Osteocyte (in vitro differentiated cells): ENCODE measurements around the gene SERPINB10. TPM values are rescaled to one million over a fixed set of nuclear protein-coding genes. Genes with fewer than 3 reads are reported as not detected.

Experiments used
- DNase-seq: peaks from one replicate; pipeline ENCODE4 v3.0.0; 2021; ENCODE audit warnings: mixed read lengths; ENCODE audit not compliant: unreplicated experiment; ENCODE audit errors: extremely low spot score
- H3K27ac Mint-ChIP-seq: one replicate; pipeline ENCODE4 v1.8.0; 2021; ENCODE audit warnings: mild to moderate bottlenecking, mixed read lengths; ENCODE audit not compliant: unreplicated experiment
- H3K27me3 Mint-ChIP-seq: one replicate; pipeline ENCODE4 v1.8.0; 2021; ENCODE audit warnings: mixed read lengths; ENCODE audit not compliant: unreplicated experiment
- H3K36me3 Mint-ChIP-seq: one replicate; pipeline ENCODE4 v1.8.0; 2021; ENCODE audit warnings: mixed read lengths; ENCODE audit not compliant: unreplicated experiment
- H3K4me1 Mint-ChIP-seq: one replicate; pipeline ENCODE4 v1.8.0; 2021; ENCODE audit warnings: mixed read lengths; ENCODE audit not compliant: unreplicated experiment
- H3K4me3 Mint-ChIP-seq: one replicate; pipeline ENCODE4 v1.8.0; 2021; ENCODE audit warnings: mild to moderate bottlenecking, moderate library complexity, mixed read lengths; ENCODE audit not compliant: unreplicated experiment
- H3K9me3 Mint-ChIP-seq: one replicate; pipeline ENCODE4 v1.8.0; 2021; ENCODE audit warnings: mixed read lengths; ENCODE audit not compliant: unreplicated experiment
- total RNA-seq: library from RNA; stranded (reverse); gene quantifications from 2 replicates; pipeline ENCODE4 v1.2.1, GENCODE V29; 2021
- TF ChIP-seq, protein P1 (sequence below): fragments of 200-600 bp; sonication (generic); IDR thresholded peaks from 2 replicates; pipeline ENCODE4 v1.5.0; 2021; ENCODE audit warnings: antibody characterized with exemption, mild to moderate bottlenecking, moderate library complexity

The SERPINB10 gene
- total RNA-seq, 1 donor from 2014 or later = not detected

DNA sequence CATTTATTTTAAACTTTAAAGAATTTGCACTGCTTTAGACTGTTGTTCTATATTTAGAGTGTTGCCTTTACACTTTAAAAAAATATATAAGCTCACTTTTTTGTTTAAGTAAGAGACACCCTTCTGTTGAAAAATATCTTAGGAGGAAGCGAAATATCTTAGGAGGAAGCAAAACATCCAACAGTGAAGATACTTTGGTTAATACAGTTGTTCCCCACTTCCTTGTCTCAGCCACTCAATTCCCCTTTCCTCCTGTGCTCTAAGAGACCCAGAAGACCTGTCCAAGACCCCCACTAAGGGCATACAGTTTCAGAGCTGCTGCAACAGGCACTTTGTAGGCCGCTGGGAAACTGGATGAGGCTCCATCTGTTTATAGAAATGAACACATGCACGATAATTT is 67.9 kb downstream of the SERPINB10 start:
- TF ChIP-seq, protein P1, sequence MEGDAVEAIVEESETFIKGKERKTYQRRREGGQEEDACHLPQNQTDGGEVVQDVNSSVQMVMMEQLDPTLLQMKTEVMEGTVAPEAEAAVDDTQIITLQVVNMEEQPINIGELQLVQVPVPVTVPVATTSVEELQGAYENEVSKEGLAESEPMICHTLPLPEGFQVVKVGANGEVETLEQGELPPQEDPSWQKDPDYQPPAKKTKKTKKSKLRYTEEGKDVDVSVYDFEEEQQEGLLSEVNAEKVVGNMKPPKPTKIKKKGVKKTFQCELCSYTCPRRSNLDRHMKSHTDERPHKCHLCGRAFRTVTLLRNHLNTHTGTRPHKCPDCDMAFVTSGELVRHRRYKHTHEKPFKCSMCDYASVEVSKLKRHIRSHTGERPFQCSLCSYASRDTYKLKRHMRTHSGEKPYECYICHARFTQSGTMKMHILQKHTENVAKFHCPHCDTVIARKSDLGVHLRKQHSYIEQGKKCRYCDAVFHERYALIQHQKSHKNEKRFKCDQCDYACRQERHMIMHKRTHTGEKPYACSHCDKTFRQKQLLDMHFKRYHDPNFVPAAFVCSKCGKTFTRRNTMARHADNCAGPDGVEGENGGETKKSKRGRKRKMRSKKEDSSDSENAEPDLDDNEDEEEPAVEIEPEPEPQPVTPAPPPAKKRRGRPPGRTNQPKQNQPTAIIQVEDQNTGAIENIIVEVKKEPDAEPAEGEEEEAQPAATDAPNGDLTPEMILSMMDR = no peak
- Mint-ChIP-seq H3K27ac (peak overlapping the region; percentile 65), H3K4me3 (no peak overlapping the region)

DNA sequence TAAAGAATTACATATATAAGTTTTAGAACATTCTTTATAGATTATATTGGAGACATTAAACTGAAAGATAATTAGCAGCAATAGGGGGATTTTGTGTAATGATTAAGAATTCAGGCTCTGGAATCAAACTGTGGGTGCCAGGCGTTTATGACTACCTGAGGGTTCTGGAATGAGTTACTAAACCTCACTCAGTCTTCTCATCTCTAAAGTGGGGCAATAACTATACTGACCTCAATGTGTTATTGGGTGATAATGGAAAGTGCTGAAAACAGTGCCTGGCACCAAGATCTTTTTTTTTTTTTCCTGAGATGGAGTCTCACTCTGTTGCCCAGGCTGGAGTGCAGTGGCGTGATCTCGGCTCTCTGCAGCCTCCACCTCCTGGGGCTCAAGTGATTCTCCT is 69.3 kb downstream of the SERPINB10 start:
- Mint-ChIP-seq H3K4me3 (no peak overlapping the region), H3K9me3 (no peaks in the 10 kb centered on the region), H3K4me1 (peaks cover 28% of the 10 kb centered on the region), H3K27ac (no peak overlapping the region), H3K36me3 (no peaks in the 10 kb centered on the region), H3K27me3 (no peaks in the 10 kb centered on the region)
- TF ChIP-seq, protein P1 = no peak
- DNase-seq = no peak

More for the DNA sequence above, 67.9 kb downstream of the SERPINB10 start:
- DNase-seq = no peak
- Mint-ChIP-seq H3K36me3 (no peaks in the 10 kb centered on the region), H3K4me1 (peaks cover 40% of the 10 kb centered on the region), H3K27me3 (no peaks in the 10 kb centered on the region), H3K9me3 (no peaks in the 10 kb centered on the region)

DNA sequence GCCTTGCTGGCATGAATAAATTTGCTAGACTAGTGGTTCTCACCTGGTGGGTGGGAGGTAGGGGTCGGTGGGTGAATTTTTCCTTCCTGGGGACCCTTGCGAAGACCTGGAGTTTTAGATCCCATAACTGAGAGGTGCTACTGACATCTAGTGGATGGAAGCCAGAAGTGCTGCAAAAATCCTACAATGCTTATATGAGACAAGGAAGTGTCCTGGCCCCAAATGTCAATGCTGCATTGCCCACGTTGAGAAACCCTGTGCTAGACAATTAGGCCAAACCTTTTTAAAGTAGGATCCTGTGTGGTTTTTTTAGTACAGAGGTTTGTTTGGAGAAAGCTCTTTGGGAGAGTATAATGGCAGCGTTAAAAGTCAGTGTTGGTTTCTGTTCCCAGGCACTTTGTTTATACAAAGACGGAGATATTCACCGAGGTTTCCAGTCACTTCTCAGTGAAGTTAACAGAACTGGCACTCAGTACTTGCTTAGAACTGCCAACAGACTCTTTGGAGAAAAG is 71.7 kb downstream of the SERPINB10 start:
- no peak for DNase-seq
- peak overlapping the region; percentile 83 for H3K27ac Mint-ChIP-seq
- TF ChIP-seq, protein P1 = peak; percentile 92

DNA sequence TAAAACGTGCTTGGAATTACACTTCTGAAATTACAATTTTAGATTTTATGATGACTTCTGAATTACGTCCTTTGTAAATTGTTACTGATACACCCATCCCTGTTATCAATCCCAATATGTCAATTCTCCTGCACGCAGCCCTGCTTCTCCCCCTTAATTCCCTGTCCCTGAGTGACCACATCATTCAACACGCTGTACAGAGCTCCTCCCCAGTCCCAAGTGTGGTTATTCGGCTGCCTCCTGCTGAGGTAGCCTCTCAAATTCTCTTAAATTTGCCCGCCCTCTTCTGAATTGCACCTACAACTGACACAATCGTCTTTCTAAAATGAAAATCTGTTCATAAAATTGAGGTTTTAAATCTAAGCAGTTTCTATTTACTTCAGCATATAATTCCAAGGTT is 72.3 kb downstream of the SERPINB10 start:
- peak overlapping the region; percentile 26 for H3K4me3 Mint-ChIP-seq

More for the DNA sequence above, 71.7 kb downstream of the SERPINB10 start:
- H3K9me3 Mint-ChIP-seq = no peaks in the 10 kb centered on the region
- H3K36me3 Mint-ChIP-seq = peaks cover 4% of the 10 kb centered on the region
- no peaks in the 10 kb centered on the region for H3K27me3 Mint-ChIP-seq
- H3K4me3 Mint-ChIP-seq = peak overlapping the region; percentile 62
- peaks cover 27% of the 10 kb centered on the region for H3K4me1 Mint-ChIP-seq

DNA sequence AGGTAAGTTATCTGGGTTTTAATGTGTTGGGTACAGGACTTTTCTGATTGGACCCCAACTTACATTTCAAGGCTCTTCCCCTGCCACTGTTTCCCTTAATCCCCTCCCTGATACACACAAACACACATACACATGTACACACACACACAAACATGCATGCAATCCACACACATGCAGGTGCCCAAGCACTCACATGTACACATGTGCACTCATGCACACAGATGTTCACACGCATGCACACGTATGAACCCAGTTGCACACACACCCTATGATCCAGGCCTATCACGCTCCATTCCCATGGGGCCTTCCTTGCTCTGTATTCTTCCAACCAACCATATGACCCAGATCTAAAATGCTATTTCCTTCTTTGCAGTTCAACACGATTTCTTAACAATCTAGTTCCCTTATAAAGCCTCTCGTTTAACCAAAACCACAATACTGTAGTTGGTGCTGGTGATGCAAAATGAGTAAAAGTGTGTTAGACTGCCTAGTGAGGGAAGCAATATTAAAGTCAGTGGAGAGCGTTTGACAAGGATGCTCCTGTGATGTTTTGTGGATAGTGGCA is 73.2 kb downstream of the SERPINB10 start:
- no peaks in the 10 kb centered on the region for H3K9me3 Mint-ChIP-seq
- TF ChIP-seq, protein P1 = no peak
- H3K4me3 Mint-ChIP-seq = no peak overlapping the region
- no peaks in the 10 kb centered on the region for H3K27me3 Mint-ChIP-seq
- H3K27ac Mint-ChIP-seq = no peak overlapping the region
- peaks cover 15% of the 10 kb centered on the region for H3K4me1 Mint-ChIP-seq
- peaks cover 11% of the 10 kb centered on the region for H3K36me3 Mint-ChIP-seq
- DNase-seq = no peak

More for the DNA sequence above, 72.3 kb downstream of the SERPINB10 start:
- Mint-ChIP-seq H3K27me3 (no peaks in the 10 kb centered on the region), H3K4me1 (peaks cover 23% of the 10 kb centered on the region), H3K9me3 (no peaks in the 10 kb centered on the region), H3K27ac (peak overlapping the region; percentile 83), H3K36me3 (peaks cover 9% of the 10 kb centered on the region)
- TF ChIP-seq, protein P1 = no peak
- DNase-seq = no peak
